HPDE6-E6E7 (cell line): ENCODE measurements around the gene ATXN8OS.
"Not testable (repeated sequence)": the region's sequence is repeated elsewhere in the genome, so short reads cannot be mapped to it uniquely, and the experiment has no call there.

Experiments used
- DNase-seq: peaks from one replicate; pipeline ENCODE4 v3.0.0; 2011; ENCODE audit warnings: missing footprints; ENCODE audit errors: extremely low spot score

The ATXN8OS gene

GRCh38 chr13:70107498-70108281, at the start of gene ATXN8OS:
Gene ATXN8OS, plus strand, starts transcription at chr13:70107826.
- no peak for DNase-seq

- DNase-seq: no peak
Measured at GRCh38 chr13:70080012-70080411, 27.6 kb upstream of the ATXN8OS start.

DNA sequence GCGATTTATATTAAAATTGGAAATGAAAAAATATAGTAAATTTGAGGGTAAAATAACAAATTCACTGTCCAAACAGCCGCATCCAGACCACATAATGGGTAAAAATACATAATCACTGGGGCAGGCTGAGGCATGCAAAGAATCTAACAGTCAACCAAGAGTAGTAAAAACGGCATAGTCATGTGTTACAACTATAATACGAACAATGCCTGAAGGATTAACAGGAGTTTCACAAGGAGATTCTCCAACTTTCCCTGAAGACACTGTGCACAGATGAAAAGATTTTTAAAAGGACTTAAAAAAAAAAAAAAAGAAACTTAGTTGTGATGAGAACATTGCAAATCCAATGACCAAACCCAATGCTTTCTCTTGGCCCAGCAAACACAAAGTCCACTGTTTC, 20.4 kb upstream of the ATXN8OS start:
- DNase-seq: no peak

GRCh38 chr13:70088926-70089325, 18.7 kb upstream of the ATXN8OS start:
- DNase-seq: no peak

- DNase-seq: no peak
Measured at GRCh38 chr13:70090036-70090723, 17.4 kb upstream of the ATXN8OS start.

DNA sequence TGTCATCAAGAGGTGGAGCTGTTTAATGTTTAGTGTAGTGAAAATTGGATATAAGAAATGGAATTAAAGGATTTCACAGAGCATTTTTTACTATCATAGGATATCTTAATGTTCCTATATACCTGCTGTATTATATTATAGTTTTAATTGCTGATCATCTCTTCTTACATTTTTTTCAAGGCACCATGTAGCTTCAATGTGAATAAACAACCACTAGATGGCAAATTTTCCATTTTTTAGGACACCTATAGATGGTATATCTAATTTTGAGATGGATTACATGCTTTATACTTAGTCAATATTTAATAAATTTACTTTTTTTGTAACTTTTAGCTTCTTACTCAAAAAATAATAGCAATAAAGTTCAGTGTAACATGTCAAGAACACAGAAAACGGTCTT, 9.0 kb upstream of the ATXN8OS start:
- no peak for DNase-seq

DNA sequence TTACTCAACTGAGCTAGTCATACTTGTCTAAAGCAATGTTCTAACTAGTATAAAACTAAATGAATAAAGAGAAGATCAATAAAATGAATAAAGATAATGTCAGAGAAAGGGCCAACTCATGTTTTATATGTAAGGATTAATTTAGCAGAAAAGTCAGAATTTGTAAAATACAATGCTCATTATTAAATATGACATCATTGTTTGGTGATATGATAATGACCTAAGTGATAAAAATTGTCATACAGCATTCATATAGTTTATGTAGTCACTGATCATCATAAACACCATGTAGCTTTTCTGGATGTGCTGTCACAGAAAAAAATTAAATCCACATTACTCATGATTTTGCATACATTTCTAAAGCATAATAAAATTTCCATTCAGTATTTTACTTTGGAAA, 3.1 kb upstream of the ATXN8OS start:
- no peak for DNase-seq

- DNase-seq: no peak
Measured at GRCh38 chr13:70107125-70107497, 515 bp upstream of the ATXN8OS start.

GRCh38 chr13:70108356-70109105, 905 bp downstream of the ATXN8OS start, which contains the start of gene KLHL1:
Gene KLHL1, minus strand, starts transcription at chr13:70108452. Its CDS starts 753 bp downstream, at chr13:70107699.
- DNase-seq: no peak

DNA sequence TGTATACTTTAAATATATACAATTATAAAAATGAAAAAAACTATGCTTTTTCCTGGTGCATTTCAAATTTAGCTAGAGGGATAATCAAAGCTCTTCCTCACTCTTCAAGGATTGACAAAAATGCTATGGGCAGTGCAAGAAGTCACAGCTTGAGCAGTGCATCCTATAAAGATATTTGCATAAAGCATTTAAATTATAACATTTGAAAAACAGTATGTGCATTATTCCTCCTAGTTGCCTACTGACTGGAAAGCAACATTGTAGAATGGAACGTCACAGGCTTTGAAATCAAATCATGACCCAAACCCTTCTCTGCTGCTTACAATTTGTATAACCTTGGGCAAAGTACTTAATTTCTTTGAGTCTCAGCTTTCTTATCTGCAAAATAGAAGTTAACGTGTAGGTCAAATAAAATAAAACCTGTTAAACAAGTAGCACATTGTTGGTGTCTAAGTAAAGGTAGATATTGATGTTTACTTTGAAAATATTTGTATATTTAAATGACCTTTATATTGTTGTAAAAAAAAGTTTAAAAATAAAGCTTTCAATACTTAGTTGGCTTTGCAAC, 9.8 kb downstream of the ATXN8OS start:
- DNase-seq: no peak

- DNase-seq: no peak
Measured at GRCh38 chr13:70125693-70126092, 18.1 kb downstream of the ATXN8OS start.

DNA sequence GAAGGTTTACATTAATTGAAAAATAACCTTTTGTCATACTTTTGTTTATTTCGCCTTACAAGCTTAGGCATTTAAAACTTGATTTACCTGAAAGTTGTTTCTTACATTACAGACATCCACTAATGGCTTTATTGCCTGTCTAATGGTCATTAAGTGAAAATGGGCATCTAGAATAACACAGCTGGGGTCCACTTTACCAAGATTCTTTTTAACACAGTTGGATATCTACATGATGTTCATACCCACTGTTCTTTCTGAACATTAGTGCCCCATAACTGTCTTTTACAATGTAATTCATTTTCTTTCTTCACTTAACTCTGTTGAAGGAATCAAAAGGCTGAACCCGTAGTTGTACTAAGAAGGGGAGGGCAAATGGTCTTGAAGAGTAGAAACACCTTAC, 20.5 kb downstream of the ATXN8OS start:
- DNase-seq: no peak

- not testable (repeated sequence) for DNase-seq
Measured at GRCh38 chr13:70142658-70143057, 35.0 kb downstream of the ATXN8OS start.

- DNase-seq: no peak
Measured at GRCh38 chr13:70162141-70162540, 54.5 kb downstream of the ATXN8OS start.

GRCh38 chr13:70170689-70171088, 63.1 kb downstream of the ATXN8OS start:
- no peak for DNase-seq

DNA sequence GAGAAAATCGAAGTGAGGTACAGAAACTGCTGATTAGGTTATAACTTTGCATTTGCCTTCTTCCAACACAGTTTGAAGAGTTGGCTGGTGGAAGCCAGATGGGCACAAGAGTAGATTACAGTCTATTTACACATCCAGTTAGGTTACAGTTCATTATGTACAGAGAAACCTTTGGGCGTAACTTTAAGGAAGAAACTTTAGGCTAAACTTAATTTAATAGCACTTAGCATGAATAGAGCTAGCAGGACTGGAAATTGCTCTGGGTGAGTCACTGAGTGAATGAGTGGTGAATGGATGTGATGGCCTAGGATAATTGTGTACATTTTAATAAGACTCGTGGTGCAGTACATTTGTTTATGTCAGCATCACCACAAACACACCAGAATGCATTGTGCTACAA, 63.5 kb downstream of the ATXN8OS start:
- peak; percentile 1 for DNase-seq

GRCh38 chr13:70172946-70173597, 65.4 kb downstream of the ATXN8OS start:
- no peak for DNase-seq

GRCh38 chr13:70173598-70173959, 66.0 kb downstream of the ATXN8OS start:
- no peak for DNase-seq

DNA sequence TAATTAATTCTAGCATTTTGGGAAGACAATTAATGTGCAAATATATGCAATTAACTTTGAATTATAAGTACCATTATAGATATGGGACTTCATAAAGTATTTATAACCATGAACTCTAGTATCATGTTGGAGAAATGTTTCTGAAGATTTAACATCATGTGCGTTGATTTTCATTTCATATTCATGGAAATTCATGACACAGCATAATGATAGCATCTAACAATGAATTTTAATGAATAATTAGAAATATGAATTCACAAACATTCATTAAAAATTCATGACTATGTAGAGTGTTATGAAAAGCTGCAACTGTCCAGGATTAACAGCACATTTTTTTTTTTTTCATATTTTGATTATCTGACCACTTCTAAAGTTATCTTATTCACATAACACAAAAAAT, 70.7 kb downstream of the ATXN8OS start:
- no peak for DNase-seq
